ENCODE results near the gene TTK.

- TF ChIP-seq POLR2A (IDR thresholded peaks at IDR 0.05) (no peak), CTCF (IDR thresholded peaks at IDR 0.05) (no peak), EP300 (IDR thresholded peaks at IDR 0.05) (no peak)
Measured at GRCh38 chr6:79993911-79994309, 10.5 kb upstream of the TTK start.

Data from gastroesophageal sphincter (tissue), 3 donors.